Thymus (tissue), 11 donors: ENCODE data around the gene CCDC112. TPM values are rescaled to one million over a fixed set of nuclear protein-coding genes. Genes with fewer than 3 reads are reported as not detected.
A peak's percentile ranks its signal among the peaks of the same experiment; 100 is the strongest.

Source experiments
- DNase-seq, 9 donors: peaks; one replicate each; pipeline ENCODE4 v3.0.0-alpha.2; 2013; ENCODE audit warnings: low spot score in 9 of 9, low read depth in 6 of 9, missing footprints in 1 of 9
- H3K27ac ChIP-seq, 2 donors: one replicate each; pipeline ENCODE4 v1.5.1; 2013; ENCODE audit warnings: control low read depth in 1 of 2, low read depth in 1 of 2, low read length in 1 of 2, mild to moderate bottlenecking in 1 of 2, moderate library complexity in 1 of 2
- H3K27me3 ChIP-seq, 2 donors: one replicate each; pipeline ENCODE4 v1.5.1; 2013; ENCODE audit warnings: low read length in 1 of 2; ENCODE audit not compliant: control insufficient read depth in 2 of 2, insufficient read depth in 1 of 2
- H3K36me3 ChIP-seq, 2 donors: one replicate each; pipeline ENCODE4 v1.5.1; 2013; ENCODE audit warnings: low read length in 1 of 2, mild to moderate bottlenecking in 1 of 2, moderate library complexity in 1 of 2; ENCODE audit not compliant: control insufficient read depth in 2 of 2, insufficient read depth in 2 of 2
- H3K4me1 ChIP-seq, 2 donors: one replicate each; pipeline ENCODE4 v1.5.1; 2013; ENCODE audit warnings: low read length in 2 of 2; ENCODE audit not compliant: control insufficient read depth in 2 of 2, insufficient read depth in 2 of 2
- H3K4me3 ChIP-seq, 2 donors: one replicate each; pipeline ENCODE4 v1.5.1; 2013; ENCODE audit warnings: low read length in 2 of 2, control low read depth in 1 of 2, mild to moderate bottlenecking in 1 of 2
- H3K9me3 ChIP-seq, 2 donors: one replicate each; pipeline ENCODE4 v1.5.1; 2013; ENCODE audit warnings: low read length in 1 of 2, mild to moderate bottlenecking in 1 of 2; ENCODE audit not compliant: control insufficient read depth in 2 of 2, insufficient read depth in 1 of 2
- WGBS: extraction: QIAGEN DNeasy Blood & Tissue Kit; methylation state at CpG from one replicate; pipeline ENCODE4 v1.1.7; 2013; 5-methylcytosine and 5-hydroxymethylcytosine counted together
- polyA plus RNA-seq: library from polyadenylated mRNA; stranded (reverse); fragments of 200-250 nt; gene quantifications from one replicate; pipeline ENCODE4 v1.2.3, GENCODE V29; 2013
- total RNA-seq: library from RNA; stranded (reverse); fragments of 120-200 nt; gene quantifications from one replicate; pipeline ENCODE4 v1.2.4, GENCODE V29; 2013
- donor health status: healthy.

CCDC112 gene
- total and polyA plus RNA-seq, 2 donors, result 5.6 to 7.2 TPM

DNA sequence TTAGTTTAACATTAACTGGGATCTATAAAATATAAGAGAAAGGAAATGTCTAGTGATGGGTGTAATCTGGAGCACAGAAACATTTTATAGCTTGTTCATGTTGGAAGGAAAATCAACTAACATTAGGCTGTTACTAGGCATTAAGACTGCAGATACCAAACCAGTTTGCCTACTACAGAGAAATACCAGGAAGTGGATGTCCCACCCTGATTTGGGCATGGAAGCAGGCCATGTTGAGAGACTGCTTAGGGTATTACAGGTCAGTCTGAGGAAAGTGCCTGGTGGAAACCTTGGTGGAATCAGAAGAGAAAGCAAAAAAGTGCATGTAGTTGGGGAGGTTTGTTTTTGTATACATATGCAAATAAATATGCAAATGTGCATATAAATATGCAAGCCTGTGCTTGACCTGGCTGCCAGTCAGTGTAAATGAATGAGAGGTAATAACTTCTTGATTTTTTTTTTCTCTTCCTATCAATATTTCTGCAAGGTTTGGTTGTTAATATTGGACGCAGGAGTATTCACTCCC is 9.6 kb upstream of the CCDC112 start:
- Histone ChIP-seq H3K27me3 (no peaks in the 10 kb centered on the region), H3K36me3 (no peaks in the 10 kb centered on the region), H3K4me1 (no peaks in the 10 kb centered on the region), H3K9me3 (no peaks in the 10 kb centered on the region), H3K4me3 (no peak overlapping the region), H3K27ac (no peak overlapping the region)
- 91% methylated on average over 1 of the region's 1 CpG for WGBS
- DNase-seq, result no peak

DNA sequence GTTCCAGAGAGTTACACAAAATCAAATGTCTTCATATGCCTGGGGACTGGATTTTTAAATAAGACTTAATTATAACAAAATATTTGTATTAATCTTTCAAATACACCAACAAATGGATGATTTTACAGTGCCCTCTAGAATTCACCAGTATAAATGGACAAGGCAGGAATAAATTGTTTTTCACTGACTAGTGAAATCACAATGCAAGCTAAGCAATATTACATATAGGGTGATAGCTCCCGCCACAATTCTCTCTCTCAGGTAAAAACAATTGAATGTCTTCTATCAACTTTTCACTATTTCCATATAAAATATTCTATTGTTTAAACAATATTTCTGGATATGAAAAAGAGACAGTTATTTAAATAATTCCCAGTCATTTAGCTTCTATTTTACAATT is 8.0 kb upstream of the CCDC112 start:
- no peak overlapping the region for H3K27ac ChIP-seq
- DNase-seq, result no peak
- no peak overlapping the region for H3K4me3 ChIP-seq
- WGBS, result 97% methylated on average over 1 of the region's 1 CpG
- H3K27me3 ChIP-seq, result peaks cover 0 to 2% of the 10 kb centered on the region in 2 donors
- no peaks in the 10 kb centered on the region for H3K36me3 ChIP-seq
- H3K9me3 ChIP-seq, result no peaks in the 10 kb centered on the region
- no peaks in the 10 kb centered on the region for H3K4me1 ChIP-seq

DNA sequence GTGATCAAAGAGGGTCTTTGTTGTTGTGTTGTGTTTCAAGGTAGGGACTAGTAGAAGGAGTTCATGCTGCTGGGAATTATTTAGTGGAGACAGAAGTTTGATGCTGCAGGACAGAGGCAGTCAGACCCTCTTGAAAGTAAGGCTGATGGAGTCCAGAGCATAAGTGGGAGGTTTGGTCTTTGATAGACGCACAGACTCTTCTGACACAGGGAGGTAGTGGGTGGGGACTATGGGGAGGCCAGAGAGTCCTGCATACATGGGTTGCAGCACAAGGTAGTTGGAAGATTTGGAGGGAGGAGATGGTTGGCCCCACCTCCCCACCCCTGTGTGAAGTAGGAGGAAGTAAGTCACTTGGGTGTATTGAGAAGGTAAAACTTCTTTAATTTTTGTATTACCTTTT is 2.4 kb upstream of the CCDC112 start:
- Histone ChIP-seq H3K9me3 (no peaks in the 10 kb centered on the region), H3K4me1 (peaks cover 4 to 5% of the 10 kb centered on the region in 2 donors), H3K36me3 (no peaks in the 10 kb centered on the region), H3K27me3 (peaks cover 2% of the 10 kb centered on the region in 2 donors), H3K27ac (no peak overlapping the region), H3K4me3 (no peak overlapping the region)
- 95% methylated on average over 1 of the region's 1 CpG for WGBS
- no peak for DNase-seq

DNA sequence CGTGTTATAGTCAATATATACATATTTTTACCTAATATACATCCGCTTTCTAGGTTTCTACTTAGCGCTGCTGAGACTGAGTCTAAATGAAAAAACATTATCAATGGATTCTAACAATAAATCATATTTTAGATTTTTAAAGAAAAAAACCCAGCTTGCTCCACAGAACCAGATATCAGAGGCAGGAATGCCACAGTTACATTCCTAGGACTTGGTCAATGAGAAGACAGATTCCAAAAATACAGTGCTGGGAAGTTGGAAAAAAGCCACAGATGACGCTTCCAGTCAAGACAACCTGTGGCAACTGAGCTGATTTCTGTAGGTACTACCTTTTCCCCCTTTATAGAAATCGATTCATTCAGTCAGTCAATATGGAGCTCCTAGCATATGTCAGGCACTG is 577 bp upstream of the CCDC112 start:
- H3K27me3 ChIP-seq, result peaks cover 2% of the 10 kb centered on the region in 2 donors
- H3K4me3 ChIP-seq, result peak overlapping the region in 1 of 2 donors; percentile 80
- 60% methylated on average over 5 of the region's 5 CpGs for WGBS
- no peak overlapping the region for H3K27ac ChIP-seq
- no peak for DNase-seq
- H3K36me3 ChIP-seq, result no peaks in the 10 kb centered on the region
- peaks cover 4 to 5% of the 10 kb centered on the region in 2 donors for H3K4me1 ChIP-seq
- H3K9me3 ChIP-seq, result no peaks in the 10 kb centered on the region

DNA sequence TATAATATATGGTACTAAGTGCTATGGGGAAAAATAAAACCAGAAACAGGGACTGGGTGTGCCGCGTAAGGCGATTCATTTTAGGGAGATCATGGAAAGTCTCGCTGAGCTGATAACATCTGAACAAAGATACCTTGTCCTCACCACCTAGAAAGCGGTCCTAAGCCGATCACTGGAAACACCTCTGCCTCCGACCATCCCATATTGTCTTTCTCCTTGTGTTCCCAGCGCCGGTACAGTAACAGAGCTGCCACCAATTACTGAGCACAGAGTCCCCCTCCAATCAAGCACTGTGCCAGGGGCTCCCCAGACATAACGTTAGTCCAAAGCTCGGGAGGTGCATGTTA is 704 bp downstream of the CCDC112 start:
- peak overlapping the region; percentile 57 to 80 for H3K4me3 ChIP-seq
- WGBS, result 22% methylated on average over 11 of the region's 11 CpGs
- peak in 3 of 9 donors; percentile 1 to 9 (median 4) for DNase-seq
- H3K9me3 ChIP-seq, result no peaks in the 10 kb centered on the region
- H3K27ac ChIP-seq, result no peak overlapping the region
- H3K4me1 ChIP-seq, result peaks cover 4 to 5% of the 10 kb centered on the region in 2 donors
- H3K36me3 ChIP-seq, result no peaks in the 10 kb centered on the region
- peaks cover 0 to 2% of the 10 kb centered on the region in 2 donors for H3K27me3 ChIP-seq

DNA sequence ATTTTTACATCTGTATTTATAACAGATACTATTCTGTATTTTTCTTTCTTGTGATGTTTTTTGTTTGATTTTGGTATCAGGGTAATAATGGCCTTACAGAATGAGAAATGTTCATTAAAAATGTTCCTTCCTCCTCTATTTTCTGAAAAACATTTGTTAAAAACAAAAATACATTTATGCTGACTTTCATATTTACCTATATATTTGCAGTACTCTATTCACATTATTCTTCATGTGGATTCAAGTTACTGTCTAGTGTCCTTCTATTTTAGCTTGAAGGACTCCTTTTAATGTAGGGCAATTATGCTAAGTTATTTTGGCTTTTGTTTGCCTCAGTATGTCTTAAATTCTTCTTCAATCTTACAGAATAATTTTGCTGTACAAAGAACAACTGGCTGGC is 5.1 kb downstream of the CCDC112 start:
- no peak overlapping the region for H3K27ac ChIP-seq
- no peak for DNase-seq
- no peak overlapping the region for H3K4me3 ChIP-seq
- H3K4me1 ChIP-seq, result peaks cover 4 to 5% of the 10 kb centered on the region in 2 donors
- no peaks in the 10 kb centered on the region for H3K27me3 ChIP-seq
- no peaks in the 10 kb centered on the region for H3K9me3 ChIP-seq
- H3K36me3 ChIP-seq, result no peaks in the 10 kb centered on the region

DNA sequence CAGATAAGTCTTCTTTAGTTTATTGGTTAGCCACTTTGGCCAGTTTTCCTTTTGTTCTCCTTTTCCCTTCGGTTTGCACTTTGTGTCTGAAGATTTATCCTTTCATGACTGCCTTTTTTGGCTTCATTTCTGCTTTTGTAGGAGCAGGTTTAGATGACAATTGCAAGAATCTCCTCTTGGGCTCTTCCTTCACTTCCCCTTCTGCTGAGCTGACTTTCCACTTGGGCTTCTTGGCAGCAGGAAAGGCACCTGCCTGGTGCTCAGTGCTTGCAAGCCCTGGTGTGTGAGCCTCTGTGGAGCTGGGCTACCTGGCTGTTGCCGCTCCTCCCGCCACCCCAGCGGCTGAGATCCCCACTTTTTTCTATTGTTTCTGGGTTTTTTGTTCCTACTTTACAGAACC is 7.3 kb downstream of the CCDC112 start:
- Histone ChIP-seq H3K4me3 (no peak overlapping the region), H3K27me3 (no peaks in the 10 kb centered on the region), H3K27ac (no peak overlapping the region), H3K4me1 (no peaks in the 10 kb centered on the region), H3K9me3 (no peaks in the 10 kb centered on the region), H3K36me3 (no peaks in the 10 kb centered on the region)
- DNase-seq, result no peak
- WGBS, result 81% methylated on average over 4 of the region's 4 CpGs

DNA sequence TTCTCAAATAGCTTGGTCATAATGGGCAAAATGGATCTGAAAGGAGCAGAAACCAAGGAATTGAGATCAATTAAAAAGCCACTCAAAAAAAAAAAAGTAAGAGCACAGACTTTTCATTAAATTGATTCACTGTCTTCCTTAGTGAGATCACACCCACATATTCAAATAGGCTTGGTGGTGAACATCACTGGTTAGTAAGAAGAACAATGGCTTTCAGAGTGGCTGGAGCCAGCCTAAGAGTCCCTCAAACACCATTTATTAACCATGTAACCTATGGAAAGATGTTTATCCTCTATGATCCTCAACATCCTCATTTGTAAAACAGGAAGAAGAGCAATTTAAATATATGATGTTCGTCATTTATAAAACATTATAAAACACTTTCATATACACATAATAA is 12.4 kb downstream of the CCDC112 start:
- H3K27ac ChIP-seq, result no peak overlapping the region
- DNase-seq, result no peak

DNA sequence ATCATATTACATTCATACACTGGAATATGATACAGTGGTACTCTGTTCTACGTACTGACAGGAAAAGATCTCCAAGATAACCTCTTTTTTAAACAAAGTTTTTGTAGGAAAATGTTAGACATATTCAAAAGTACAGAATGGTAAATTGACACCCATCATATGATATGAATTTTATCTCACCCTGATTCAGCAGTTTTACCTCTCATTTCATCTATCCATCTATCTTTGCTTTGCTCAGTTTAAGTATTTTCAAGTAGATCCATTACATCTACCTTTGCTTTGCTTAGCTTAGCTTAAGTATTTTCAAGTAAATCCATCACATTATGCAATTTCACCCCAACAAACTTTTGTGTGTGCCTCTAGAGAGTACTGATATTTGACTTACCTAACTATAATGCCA is 14.3 kb downstream of the CCDC112 start:
- H3K27ac ChIP-seq, result no peak overlapping the region
- H3K36me3 ChIP-seq, result no peaks in the 10 kb centered on the region
- no peak overlapping the region for H3K4me3 ChIP-seq
- DNase-seq, result no peak
- H3K4me1 ChIP-seq, result no peaks in the 10 kb centered on the region
- H3K27me3 ChIP-seq, result no peaks in the 10 kb centered on the region
- H3K9me3 ChIP-seq, result no peaks in the 10 kb centered on the region
- 90% methylated on average over 1 of the region's 1 CpG for WGBS

More for the DNA sequence above, 12.4 kb downstream of the CCDC112 start:
- no peaks in the 10 kb centered on the region for H3K27me3 ChIP-seq
- WGBS, result 93% methylated on average over 1 of the region's 1 CpG
- H3K9me3 ChIP-seq, result no peaks in the 10 kb centered on the region
- no peaks in the 10 kb centered on the region for H3K4me1 ChIP-seq
- no peak overlapping the region for H3K4me3 ChIP-seq
- no peaks in the 10 kb centered on the region for H3K36me3 ChIP-seq

DNA sequence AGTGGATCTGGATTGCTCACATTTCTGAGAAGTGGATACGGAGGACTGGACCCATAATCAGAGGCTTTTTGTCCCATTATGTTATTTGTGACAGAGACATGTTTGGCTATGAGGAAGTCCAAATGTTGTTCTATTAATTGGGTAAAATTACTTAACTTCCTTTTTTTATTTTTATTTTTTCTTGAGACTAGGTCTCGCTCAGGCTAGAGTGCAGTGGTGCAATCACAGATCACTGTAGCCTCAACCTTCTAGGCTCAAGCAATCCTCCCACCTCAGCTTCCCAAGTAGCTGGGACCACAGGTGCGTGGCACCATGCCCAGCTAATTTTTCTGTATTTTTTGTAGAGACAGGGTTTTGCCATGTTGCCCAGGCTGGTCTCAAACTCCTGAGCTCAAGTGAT is 21.9 kb downstream of the CCDC112 start:
- Histone ChIP-seq H3K27me3 (no peaks in the 10 kb centered on the region), H3K4me1 (no peaks in the 10 kb centered on the region), H3K4me3 (no peak overlapping the region), H3K9me3 (no peaks in the 10 kb centered on the region), H3K27ac (no peak overlapping the region), H3K36me3 (peaks cover 0 to 3% of the 10 kb centered on the region in 2 donors)
- no peak for DNase-seq
- 97% methylated on average over 3 of the region's 3 CpGs for WGBS
